ENCODE results near the gene FSD1L.

DNA sequence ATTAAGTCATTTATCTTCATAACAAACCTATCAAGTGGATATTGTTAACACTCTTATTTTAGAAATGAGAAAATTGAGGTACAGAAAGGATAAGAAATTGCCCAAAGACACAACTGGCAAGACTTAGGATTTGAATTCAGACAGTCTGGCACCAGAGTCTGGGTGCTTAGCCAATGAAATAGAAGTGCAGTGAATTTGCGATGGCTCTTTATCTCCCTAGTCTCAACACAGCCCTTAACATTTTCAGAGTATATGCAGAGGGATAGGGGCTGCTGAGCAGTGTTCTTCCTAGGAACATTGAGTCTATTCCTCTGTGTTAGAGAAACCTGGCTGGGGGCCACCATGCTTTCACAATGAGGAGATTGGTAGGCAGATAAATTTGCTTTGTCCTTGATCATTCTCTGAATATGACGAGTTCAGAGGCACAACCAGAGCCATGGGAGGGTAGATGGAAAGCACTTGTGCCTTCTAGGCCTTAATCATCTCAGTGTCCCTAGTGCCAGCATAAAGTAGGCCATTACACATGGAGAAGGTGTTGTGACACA lies 6.1 kb upstream of the FSD1L start:
- TF ChIP-seq CTCF (IDR thresholded peaks at IDR 0.05) (no peak), POLR2AphosphoS5 (IDR thresholded peaks at IDR 0.05) (no peak), POLR2A (IDR thresholded peaks at IDR 0.05) (no peak), EP300 (IDR thresholded peaks at IDR 0.05; ENCODE audit: low read depth) (no peak)
